Fibroblast of the aortic adventitia (primary cell): ENCODE results near the gene SRPK2. TPM values are rescaled to one million over a fixed set of nuclear protein-coding genes. Genes with fewer than 3 reads are reported as not detected.
"Not testable (repeated sequence)": the region's sequence is repeated elsewhere in the genome, so short reads cannot be mapped to it uniquely, and the experiment has no call there.

Source experiments
- DNase-seq: peaks from one replicate; pipeline ENCODE4 v3.0.0-alpha.2; 2010; ENCODE audit warnings: low read depth
- H3K4me3 ChIP-seq: 2 replicates; pipeline ENCODE4 v1.5.1; 2011; ENCODE audit warnings: low read depth, mild to moderate bottlenecking, control low read depth, low read length, moderate library complexity
- total RNA-seq: library from RNA; depleted of rRNA; stranded (reverse); fragments of >200 nt; gene quantifications from 2 replicates; pipeline ENCODE4 v1.2.3, GENCODE V29; 2012; ENCODE audit warnings: low replicate concordance
- TF ChIP-seq, protein P1 (sequence below): IDR thresholded peaks from 2 replicates; pipeline ENCODE4 v1.5.1; 2011; ENCODE audit warnings: mild to moderate bottlenecking, low read length, control low read depth, inconsistent platforms; ENCODE audit not compliant: insufficient read depth

SRPK2 gene
- total RNA-seq, 1 donor: 50.8 TPM

DNA sequence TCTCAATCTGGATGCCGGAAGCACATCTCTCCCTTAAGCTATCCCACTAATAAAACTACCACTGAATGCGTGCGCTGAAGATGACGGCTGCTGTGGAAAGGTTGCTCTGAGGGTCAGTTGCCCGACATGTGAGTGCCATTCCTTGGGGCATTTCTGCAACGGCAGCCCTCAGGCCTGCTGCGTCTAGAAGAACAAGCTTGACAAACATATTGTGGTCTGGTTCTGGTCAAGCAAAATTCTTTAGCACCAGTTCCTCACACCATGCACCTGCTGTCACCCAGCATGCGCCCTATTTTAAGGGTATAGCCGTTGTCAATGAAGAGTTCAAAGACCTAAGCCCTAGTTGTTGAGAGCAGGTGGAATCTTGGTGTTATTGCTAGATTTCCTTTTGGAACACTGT, 184.2 kb downstream of the SRPK2 start:
- no peak for DNase-seq
- TF ChIP-seq, protein P1, sequence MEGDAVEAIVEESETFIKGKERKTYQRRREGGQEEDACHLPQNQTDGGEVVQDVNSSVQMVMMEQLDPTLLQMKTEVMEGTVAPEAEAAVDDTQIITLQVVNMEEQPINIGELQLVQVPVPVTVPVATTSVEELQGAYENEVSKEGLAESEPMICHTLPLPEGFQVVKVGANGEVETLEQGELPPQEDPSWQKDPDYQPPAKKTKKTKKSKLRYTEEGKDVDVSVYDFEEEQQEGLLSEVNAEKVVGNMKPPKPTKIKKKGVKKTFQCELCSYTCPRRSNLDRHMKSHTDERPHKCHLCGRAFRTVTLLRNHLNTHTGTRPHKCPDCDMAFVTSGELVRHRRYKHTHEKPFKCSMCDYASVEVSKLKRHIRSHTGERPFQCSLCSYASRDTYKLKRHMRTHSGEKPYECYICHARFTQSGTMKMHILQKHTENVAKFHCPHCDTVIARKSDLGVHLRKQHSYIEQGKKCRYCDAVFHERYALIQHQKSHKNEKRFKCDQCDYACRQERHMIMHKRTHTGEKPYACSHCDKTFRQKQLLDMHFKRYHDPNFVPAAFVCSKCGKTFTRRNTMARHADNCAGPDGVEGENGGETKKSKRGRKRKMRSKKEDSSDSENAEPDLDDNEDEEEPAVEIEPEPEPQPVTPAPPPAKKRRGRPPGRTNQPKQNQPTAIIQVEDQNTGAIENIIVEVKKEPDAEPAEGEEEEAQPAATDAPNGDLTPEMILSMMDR: no peak
- H3K4me3 ChIP-seq: no peak overlapping the region

DNA sequence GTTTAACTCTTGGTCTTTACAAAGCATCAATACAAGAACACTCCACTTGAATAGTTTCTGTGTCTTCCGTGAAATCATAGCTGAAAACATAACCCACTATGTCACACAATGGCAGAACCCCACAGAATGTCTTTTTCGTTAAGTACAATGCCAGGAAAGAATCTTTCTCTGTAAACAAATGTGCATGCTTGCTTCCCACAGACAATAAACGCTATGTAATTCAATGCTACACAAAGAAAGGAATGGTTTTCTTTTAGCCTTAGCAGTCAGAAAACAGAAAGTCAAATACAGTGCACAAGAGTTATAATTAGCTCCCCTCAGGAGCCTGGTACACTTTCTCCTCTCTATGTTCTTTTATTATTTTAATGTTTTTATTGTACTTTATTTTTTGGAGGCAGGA, 186.1 kb downstream of the SRPK2 start:
- TF ChIP-seq, protein P1: no peak
- no peak for DNase-seq
- H3K4me3 ChIP-seq: no peak overlapping the region

DNA sequence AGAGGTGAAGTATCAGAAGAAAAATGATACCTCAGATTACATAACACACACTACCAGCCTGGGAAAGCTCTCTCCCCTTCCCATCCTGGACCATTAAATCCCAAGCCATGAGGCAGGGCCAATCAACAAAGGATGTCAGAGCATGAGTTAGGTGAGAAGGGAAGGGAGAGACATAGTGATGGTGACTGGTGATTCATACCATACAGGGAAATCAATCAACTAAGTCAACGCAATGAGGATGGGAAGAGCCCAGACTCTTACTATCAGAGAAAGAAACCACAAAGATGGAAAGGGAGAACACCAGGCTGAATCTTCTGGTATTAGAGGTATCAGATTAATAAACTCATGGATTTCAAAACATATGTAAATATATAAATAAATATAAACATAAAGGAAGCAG, 189.3 kb downstream of the SRPK2 start:
- no peak for DNase-seq
- no peak overlapping the region for H3K4me3 ChIP-seq
- TF ChIP-seq, protein P1: no peak

DNA sequence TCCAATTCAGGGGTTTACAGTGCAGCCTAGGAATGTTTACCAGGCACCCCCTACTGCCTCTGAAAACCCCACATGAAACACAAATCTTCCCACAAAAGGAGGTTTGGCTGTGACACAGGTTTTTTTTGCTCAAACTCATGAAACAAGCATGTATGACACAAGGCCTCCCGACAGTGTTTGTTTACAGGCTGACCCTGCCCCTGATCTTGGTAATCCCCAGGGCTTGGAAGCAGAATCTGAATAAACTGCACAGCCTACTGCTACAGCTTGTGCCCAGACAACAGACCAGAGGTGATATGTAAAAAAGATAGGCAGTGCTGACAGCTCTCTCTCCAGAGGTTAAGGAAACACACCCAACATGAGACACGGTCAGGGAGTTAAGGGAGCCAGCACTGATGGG, 190.5 kb downstream of the SRPK2 start:
- TF ChIP-seq, protein P1: no peak
- H3K4me3 ChIP-seq: no peak overlapping the region
- DNase-seq: peak; percentile 76

DNA sequence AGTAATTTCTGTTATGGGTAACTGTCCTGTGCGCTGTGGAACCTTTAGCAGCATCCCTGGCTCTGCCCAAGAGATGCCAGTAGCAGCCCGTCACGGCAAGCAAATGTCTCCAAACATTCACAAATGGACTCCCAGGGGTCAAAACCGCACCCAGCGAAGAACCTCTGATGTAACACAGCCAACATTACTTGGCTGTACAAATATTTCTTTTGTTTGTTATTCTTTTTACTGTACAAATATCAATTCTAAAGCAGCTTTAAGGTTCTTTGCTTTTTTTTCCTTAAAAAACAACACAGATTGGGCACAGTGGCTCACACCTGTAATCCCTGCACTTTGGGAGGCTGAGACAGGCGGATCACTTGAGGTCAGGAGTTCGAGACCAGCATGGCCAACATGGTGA, 192.2 kb downstream of the SRPK2 start:
- H3K4me3 ChIP-seq: no peak overlapping the region
- DNase-seq: peak; percentile 38
- TF ChIP-seq, protein P1: no peak

DNA sequence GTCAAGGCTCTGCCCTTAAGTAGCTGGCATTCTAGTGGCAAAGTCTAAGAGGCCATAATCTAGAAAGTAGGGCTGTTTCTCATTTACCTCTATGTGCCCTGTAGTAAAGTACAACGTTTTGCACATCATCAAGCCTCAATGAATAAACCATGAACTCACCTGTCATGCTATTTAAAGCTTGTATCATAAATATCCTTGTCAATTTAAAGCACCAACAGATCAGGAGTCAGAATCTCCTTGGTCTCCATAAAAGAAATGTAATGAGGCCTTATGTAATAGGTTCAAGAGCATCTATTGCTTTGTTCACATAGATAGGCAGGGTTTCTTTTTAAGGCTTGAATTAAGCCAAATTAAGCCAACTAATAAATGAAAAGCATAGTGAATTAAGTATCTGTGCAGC, 192.8 kb downstream of the SRPK2 start:
- no peak overlapping the region for H3K4me3 ChIP-seq
- DNase-seq: no peak
- TF ChIP-seq, protein P1: no peak

DNA sequence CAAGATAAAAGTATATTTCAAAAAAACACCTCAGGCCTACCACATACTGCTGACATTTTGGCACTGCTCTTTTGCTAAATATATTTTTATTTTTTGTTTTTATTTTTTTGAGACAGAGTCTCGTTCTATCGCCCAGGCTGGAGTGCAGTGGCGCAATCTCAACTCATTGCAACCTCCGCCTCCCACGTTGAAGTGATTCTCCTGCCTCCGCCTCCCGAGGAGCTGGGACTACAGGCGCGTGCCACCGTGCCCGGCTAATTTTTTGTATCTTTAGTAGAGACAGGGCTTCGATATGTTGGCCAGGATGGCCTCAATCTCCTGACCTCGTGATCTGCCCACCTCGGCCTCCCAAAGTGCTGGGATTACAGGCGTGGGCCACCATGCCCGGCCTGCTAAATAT, 193.8 kb downstream of the SRPK2 start:
- not testable (repeated sequence) for DNase-seq, H3K4me3 ChIP-seq
